OCI-LY7 (cell line): Measurements from ENCODE around the gene PRAME.

Experiments used
- CTCF ChIP-seq: fragments of 200-600 bp; sonication (generic); conservative IDR thresholded peaks from 2 replicates; pipeline ENCODE4 v1.5.1; 2014; ENCODE audit warnings: mild to moderate bottlenecking, antibody characterized with exemption, low read length, moderate library complexity, mixed read lengths
- EZH2phosphoT487 ChIP-seq: fragments of 200-600 bp; sonication (generic); IDR thresholded peaks from 2 replicates; pipeline ENCODE4 v1.6.1; 2018; ENCODE audit warnings: low read depth, borderline replicate concordance, mild to moderate bottlenecking, mixed run types, antibody characterized with exemption, low read length, moderate library complexity, mixed read lengths

GRCh38 chr22:22591348-22592299, 32.6 kb upstream of the PRAME start:
- TF ChIP-seq CTCF (peak; percentile 55), EZH2phosphoT487 (no peak)
